GM23338 (cell line): Measurements from ENCODE around the gene PRDM2. TPM values are rescaled to one million over a fixed set of nuclear protein-coding genes. Genes with fewer than 3 reads are reported as not detected.
A peak's percentile ranks its signal among the peaks of the same experiment; 100 is the strongest.

ENCODE experiments used
- ATAC-seq: fragments of 200-7000 bp; cut with Tn5 transposase; 3 replicates; pipeline ENCODE4 v1.9.1; 2020
- DNase-seq: peaks from one replicate; pipeline ENCODE4 v3.0.0-alpha.2; 2015; ENCODE audit warnings: low spot score
- H2AFZ ChIP-seq: fragments of 200-600 bp; sonication (generic); 2 replicates; pipeline ENCODE4 v1.8.0; 2016; ENCODE audit warnings: antibody characterized with exemption, mild to moderate bottlenecking, moderate library complexity
- H3F3A ChIP-seq: fragments of 200-600 bp; sonication (generic); replicated peaks from 2 replicates; pipeline ENCODE4 v1.8.0; 2017; ENCODE audit warnings: antibody characterized with exemption, mixed run types, low read depth
- H3K27ac ChIP-seq: fragments of 200-600 bp; sonication (generic); 2 replicates; pipeline ENCODE4 v1.6.1; 2016; ENCODE audit warnings: low read depth
- H3K27me3 ChIP-seq: fragments of 200-600 bp; sonication (generic); 2 replicates; pipeline ENCODE4 v1.8.0; 2016; ENCODE audit warnings: mild to moderate bottlenecking, mixed run types, moderate library complexity; ENCODE audit not compliant: insufficient read depth
- H3K36me3 ChIP-seq: fragments of 200-600 bp; sonication (generic); 2 replicates; pipeline ENCODE4 v1.8.0; 2016; ENCODE audit warnings: mild to moderate bottlenecking; ENCODE audit not compliant: insufficient read depth
- H3K4me1 ChIP-seq: fragments of 200-600 bp; sonication (generic); 2 replicates; pipeline ENCODE4 v1.8.0; 2016; ENCODE audit warnings: mild to moderate bottlenecking, moderate library complexity; ENCODE audit not compliant: insufficient read depth
- H3K4me2 ChIP-seq: fragments of 200-600 bp; sonication (generic); 2 replicates; pipeline ENCODE4 v1.7.1; 2017; ENCODE audit warnings: mixed run types
- H3K4me3 ChIP-seq: fragments of 200-600 bp; sonication (generic); 2 replicates; pipeline ENCODE4 v1.6.1; 2016; ENCODE audit warnings: mixed run types
- H3K79me2 ChIP-seq: fragments of 200-600 bp; sonication (generic); replicated peaks from 2 replicates; pipeline ENCODE4 v1.8.0; 2017; ENCODE audit warnings: mild to moderate bottlenecking; ENCODE audit not compliant: insufficient read depth
- H3K9me2 ChIP-seq: fragments of 200-600 bp; sonication (generic); 2 replicates; pipeline ENCODE4 v1.8.0; 2017; ENCODE audit not compliant: insufficient read depth
- H4K20me1 ChIP-seq: fragments of 200-600 bp; sonication (generic); replicated peaks from 2 replicates; pipeline ENCODE4 v1.8.0; 2017; ENCODE audit warnings: mild to moderate bottlenecking; ENCODE audit not compliant: insufficient read depth
- H3K27ac Mint-ChIP-seq: 2 replicates; pipeline ENCODE4 v1.8.0; 2020; ENCODE audit warnings: inconsistent platforms, mild to moderate bottlenecking, moderate library complexity, mixed read lengths
- H3K27me3 Mint-ChIP-seq: 3 replicates; pipeline ENCODE4 v1.8.0; 2022; ENCODE audit warnings: low read depth, mild to moderate bottlenecking, moderate library complexity, mixed read lengths, inconsistent platforms; ENCODE audit not compliant: insufficient read depth, poor library complexity
- H3K36me3 Mint-ChIP-seq: 3 replicates; pipeline ENCODE4 v1.8.0; 2021; ENCODE audit warnings: low read depth, mild to moderate bottlenecking, inconsistent platforms, moderate library complexity, mixed read lengths
- H3K4me1 Mint-ChIP-seq: 3 replicates; pipeline ENCODE4 v1.8.0; 2020; ENCODE audit warnings: mild to moderate bottlenecking, inconsistent platforms, mixed read lengths
- H3K4me3 Mint-ChIP-seq: 3 replicates; pipeline ENCODE4 v1.8.0; 2021; ENCODE audit warnings: moderate library complexity, mild to moderate bottlenecking, inconsistent platforms, mixed read lengths
- H3K9me3 Mint-ChIP-seq: 3 replicates; pipeline ENCODE4 v1.8.0; 2020; ENCODE audit warnings: moderate library complexity, mild to moderate bottlenecking, inconsistent platforms, mixed read lengths
- CREB1 ChIP-seq: fragments of 250-450 bp; sonication (Bioruptor Pico); IDR thresholded peaks from 2 replicates; pipeline ENCODE4 v1.5.0; 2020; ENCODE audit warnings: low read depth, mild to moderate bottlenecking, moderate library complexity
- CTCF ChIP-seq, 2 experiments: fragments of 200-600 bp in 1 of 2; sonication (generic) in 1 of 2; conservative IDR thresholded peaks; 2 replicates each; pipeline versions ENCODE4 v1.5.1 to v1.6.1; 2016 to 2017; ENCODE audit warnings: antibody characterized with exemption in 2 of 2, low read depth in 2 of 2, mild to moderate bottlenecking in 2 of 2, moderate library complexity in 1 of 2
- EZH2 ChIP-seq: fragments of 200-600 bp; sonication (generic); IDR thresholded peaks from one replicate; pipeline ENCODE4 v1.8.0; 2017; ENCODE audit warnings: antibody characterized with exemption, mild to moderate bottlenecking, low read depth; ENCODE audit not compliant: unreplicated experiment
- EZH2phosphoT487 ChIP-seq: fragments of 200-600 bp; sonication (generic); IDR thresholded peaks from one replicate; pipeline ENCODE4 v1.8.1; 2018; ENCODE audit warnings: antibody characterized with exemption; ENCODE audit not compliant: unreplicated experiment
- JUNB ChIP-seq: IDR thresholded peaks from one replicate; pipeline ENCODE4 v1.6.1; 2016; ENCODE audit warnings: antibody characterized with exemption; ENCODE audit not compliant: unreplicated experiment
- NANOG ChIP-seq: IDR thresholded peaks from 2 replicates; pipeline ENCODE4 v1.6.1; 2016; ENCODE audit warnings: antibody characterized with exemption, borderline replicate concordance
- POLR2AphosphoS5 ChIP-seq: IDR thresholded peaks from 2 replicates; pipeline ENCODE4 v1.6.1; 2016; ENCODE audit warnings: antibody characterized with exemption, low read depth
- REST ChIP-seq: IDR thresholded peaks from one replicate; pipeline ENCODE4 v1.6.1; 2018; ENCODE audit warnings: antibody characterized with exemption; ENCODE audit not compliant: unreplicated experiment
- STAT1 ChIP-seq: IDR thresholded peaks from one replicate; pipeline ENCODE4 v1.6.1; 2016; ENCODE audit warnings: antibody characterized with exemption; ENCODE audit not compliant: unreplicated experiment
- ZNF114 ChIP-seq: fragments of 250-450 bp; sonication (Bioruptor Pico); IDR thresholded peaks from 2 replicates; pipeline ENCODE4 v1.5.0; 2020; ENCODE audit warnings: mild to moderate bottlenecking, moderate library complexity
- ZNF331 ChIP-seq: fragments of 250-450 bp; sonication (Bioruptor Pico); IDR thresholded peaks from 2 replicates; pipeline ENCODE4 v1.5.0; 2020; ENCODE audit warnings: low read depth, mild to moderate bottlenecking, moderate library complexity
- ZNF462 ChIP-seq: fragments of 250-450 bp; sonication (Bioruptor Pico); IDR thresholded peaks from 2 replicates; pipeline ENCODE4 v1.5.0; 2020; ENCODE audit warnings: mild to moderate bottlenecking, moderate library complexity
- polyA plus RNA-seq: library from polyadenylated mRNA; unstranded; fragments of >200 nt; fragmentation: Nextera tagmentation; extraction: Ambion mirVana; gene quantifications from 2 replicates; pipeline ENCODE4 v1.2.1, GENCODE V29; 2016
- total RNA-seq: library from RNA; depleted of rRNA; stranded (reverse); fragments of >200 nt; shearing (Covaris generic); gene quantifications from 2 replicates; pipeline ENCODE4 v1.2.3, GENCODE V29; 2014
- TF ChIP-seq, protein P1 (sequence below): IDR thresholded peaks from 2 replicates; pipeline ENCODE4 v1.6.1; 2016; ENCODE audit warnings: antibody characterized with exemption

PRDM2 gene
- total and polyA plus RNA-seq, 2 experiments from 2014 or later = 11.6 to 28.3 TPM

GRCh38 chr1:13781907-13782633, 82.1 kb downstream of the PRDM2 start:
- Histone ChIP-seq H4K20me1 (peaks cover 14% of the 10 kb centered on the region), H3K9me2 (no peaks in the 10 kb centered on the region), H3K27me3 (no peaks in the 10 kb centered on the region), H3K4me1 (peaks cover 26% of the 10 kb centered on the region), H3F3A (no peaks in the 10 kb centered on the region), H3K36me3 (0 out of 2 replicates have a peak, but pooled peaks cover 3% of the 10 kb centered on the region), H3K79me2 (peaks cover 20% of the 10 kb centered on the region), H3K4me3 (no peak overlapping the region), H2AFZ (no peak overlapping the region), H3K4me2 (no peak overlapping the region), H3K27ac (peak overlapping the region; percentile 42; the same call in 1 of the 2 replicates)
- no peak for TF ChIP-seq POLR2AphosphoS5
- no peak for TF ChIP-seq EZH2
- no peak for TF ChIP-seq CTCF (conservative IDR thresholded peaks at IDR 0.05; ENCODE audit: low read depth in 2 of 2)
- TF ChIP-seq EZH2phosphoT487 = no peak
- TF ChIP-seq, protein P1, sequence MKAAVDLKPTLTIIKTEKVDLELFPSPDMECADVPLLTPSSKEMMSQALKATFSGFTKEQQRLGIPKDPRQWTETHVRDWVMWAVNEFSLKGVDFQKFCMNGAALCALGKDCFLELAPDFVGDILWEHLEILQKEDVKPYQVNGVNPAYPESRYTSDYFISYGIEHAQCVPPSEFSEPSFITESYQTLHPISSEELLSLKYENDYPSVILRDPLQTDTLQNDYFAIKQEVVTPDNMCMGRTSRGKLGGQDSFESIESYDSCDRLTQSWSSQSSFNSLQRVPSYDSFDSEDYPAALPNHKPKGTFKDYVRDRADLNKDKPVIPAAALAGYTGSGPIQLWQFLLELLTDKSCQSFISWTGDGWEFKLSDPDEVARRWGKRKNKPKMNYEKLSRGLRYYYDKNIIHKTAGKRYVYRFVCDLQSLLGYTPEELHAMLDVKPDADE = no peak
- TF ChIP-seq STAT1 = no peak
- no peak for TF ChIP-seq ZNF114
- no peak for TF ChIP-seq CREB1 (CRISPR knock-in tag)
- TF ChIP-seq ZNF462 (CRISPR knock-in tag) = no peak
- TF ChIP-seq NANOG = no peak
- no peak for TF ChIP-seq REST
- no peak for TF ChIP-seq ZNF331 (CRISPR knock-in tag)
- TF ChIP-seq JUNB = no peak
- H3K4me3 Mint-ChIP-seq = no peak overlapping the region
- DNase-seq (no peak), ATAC-seq (no peak)
- peaks cover 2% of the 10 kb centered on the region for H3K27me3 Mint-ChIP-seq
- no peaks in the 10 kb centered on the region for H3K9me3 Mint-ChIP-seq
- H3K4me1 Mint-ChIP-seq = peaks cover 45% of the 10 kb centered on the region
- no peak overlapping the region for H3K27ac Mint-ChIP-seq
- peaks cover 41% of the 10 kb centered on the region for H3K36me3 Mint-ChIP-seq
